OCI-LY1 (cell line): ENCODE results near the gene MLXIP.

Experiments used
- EZH2 ChIP-seq: fragments of 200-600 bp; sonication (generic), shearing (Covaris generic); IDR thresholded peaks from 2 replicates; pipeline ENCODE4 v1.8.0; 2017; ENCODE audit warnings: borderline replicate concordance, mixed run types, mild to moderate bottlenecking, antibody characterized with exemption, low read length, moderate library complexity, mixed read lengths
- TF ChIP-seq, protein P1 (sequence below): fragments of 200-600 bp; sonication (generic), shearing (Covaris generic); IDR thresholded peaks from 2 replicates; pipeline ENCODE4 v1.5.1; 2017; ENCODE audit warnings: mild to moderate bottlenecking, antibody characterized with exemption, low read length, moderate library complexity, mixed read lengths

DNA sequence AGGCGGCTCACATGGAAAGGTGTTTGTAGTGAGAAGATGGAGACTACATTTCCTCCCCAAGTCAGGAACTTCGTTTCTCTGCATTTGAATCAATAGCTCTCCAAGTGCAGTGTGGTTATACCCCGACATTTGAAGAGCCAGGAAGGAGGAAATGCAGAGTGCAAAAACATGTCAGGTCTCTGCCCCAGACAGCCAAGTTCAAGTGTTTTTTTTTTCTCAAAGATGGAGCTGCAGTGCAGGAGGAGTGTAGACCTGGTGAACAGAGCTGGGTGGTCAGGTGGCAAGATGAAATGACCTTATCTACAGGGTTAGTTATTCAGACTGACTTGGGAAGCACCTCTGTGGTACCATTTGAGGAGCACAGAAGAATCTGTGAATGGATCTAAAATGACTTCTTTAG is 21.3 kb downstream of the MLXIP start:
- no peak for TF ChIP-seq EZH2
- TF ChIP-seq, protein P1, sequence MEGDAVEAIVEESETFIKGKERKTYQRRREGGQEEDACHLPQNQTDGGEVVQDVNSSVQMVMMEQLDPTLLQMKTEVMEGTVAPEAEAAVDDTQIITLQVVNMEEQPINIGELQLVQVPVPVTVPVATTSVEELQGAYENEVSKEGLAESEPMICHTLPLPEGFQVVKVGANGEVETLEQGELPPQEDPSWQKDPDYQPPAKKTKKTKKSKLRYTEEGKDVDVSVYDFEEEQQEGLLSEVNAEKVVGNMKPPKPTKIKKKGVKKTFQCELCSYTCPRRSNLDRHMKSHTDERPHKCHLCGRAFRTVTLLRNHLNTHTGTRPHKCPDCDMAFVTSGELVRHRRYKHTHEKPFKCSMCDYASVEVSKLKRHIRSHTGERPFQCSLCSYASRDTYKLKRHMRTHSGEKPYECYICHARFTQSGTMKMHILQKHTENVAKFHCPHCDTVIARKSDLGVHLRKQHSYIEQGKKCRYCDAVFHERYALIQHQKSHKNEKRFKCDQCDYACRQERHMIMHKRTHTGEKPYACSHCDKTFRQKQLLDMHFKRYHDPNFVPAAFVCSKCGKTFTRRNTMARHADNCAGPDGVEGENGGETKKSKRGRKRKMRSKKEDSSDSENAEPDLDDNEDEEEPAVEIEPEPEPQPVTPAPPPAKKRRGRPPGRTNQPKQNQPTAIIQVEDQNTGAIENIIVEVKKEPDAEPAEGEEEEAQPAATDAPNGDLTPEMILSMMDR: no peak
